ENCODE measurements around the gene PHC1.

- TF ChIP-seq CTCF (IDR thresholded peaks at IDR 0.05) (no peak), EZH2 (IDR thresholded peaks at IDR 0.05; ENCODE audit: borderline replicate concordance, insufficient read depth, low read depth, low read length, poor library complexity, severe bottlenecking) (no peak)
These were observed 65.8 kb downstream of the PHC1 start for GRCh38 chr12:8980137-8980536.

All from B cell (primary cell).